Uterus (tissue), 4 donors: ENCODE measurements around the gene CIDEB. TPM values are rescaled to one million over a fixed set of nuclear protein-coding genes. Genes with fewer than 3 reads are reported as not detected.

Experiments
- DNase-seq, 2 donors: peaks; one replicate each; pipeline ENCODE4 v3.0.0-alpha.2; 2019 to 2020
- H3K27ac ChIP-seq, 2 donors: fragments of 200-600 bp; sonication (generic); 1 replicate in 1 of 2; 2 replicates in 1 of 2; pipeline ENCODE4 v1.5.1; 2016 to 2018
- H3K27me3 ChIP-seq, 2 donors: fragments of 200-600 bp; sonication (generic); one replicate each; pipeline ENCODE4 v1.5.1; 2018 to 2019; ENCODE audit warnings: control low read depth in 1 of 2
- H3K36me3 ChIP-seq, 2 donors: fragments of 200-600 bp; sonication (generic); one replicate each; pipeline ENCODE4 v1.5.1; 2019; ENCODE audit warnings: control low read depth in 1 of 2
- H3K4me1 ChIP-seq, 2 donors: fragments of 200-600 bp; sonication (generic); one replicate each; pipeline ENCODE4 v1.5.1; 2018 to 2019; ENCODE audit warnings: control low read depth in 1 of 2
- H3K4me3 ChIP-seq, 2 donors: fragments of 200-600 bp; sonication (generic); 1 replicate in 1 of 2; 2 replicates in 1 of 2; pipeline ENCODE4 v1.5.1; 2018 to 2019; ENCODE audit warnings: mild to moderate bottlenecking in 1 of 2
- H3K9me3 ChIP-seq, 2 donors: fragments of 200-600 bp; sonication (generic); one replicate each; pipeline ENCODE4 v1.5.1; 2019; ENCODE audit warnings: control low read depth in 1 of 2
- CTCF ChIP-seq, 4 experiments: fragments of 200-600 bp in 2 of 4; fragments of 450-650 bp in 2 of 4; sonication (generic) in 2 of 4; IDR thresholded peaks; one replicate each; pipeline ENCODE4 v1.5.1; 2016 to 2019; ENCODE audit warnings: antibody characterized with exemption in 4 of 4, mild to moderate bottlenecking in 2 of 4, moderate library complexity in 1 of 4
- POLR2A ChIP-seq, 2 donors: fragments of 450-650 bp; IDR thresholded peaks; one replicate each; pipeline ENCODE4 v1.6.1; 2016; ENCODE audit warnings: antibody characterized with exemption in 2 of 2, mild to moderate bottlenecking in 1 of 2, moderate library complexity in 1 of 2
- intact Hi-C: fragments of 100-400 bp; cut with DNase I; formaldehyde crosslinking; loops from one replicate; pipeline ENCODE4 v1.15.1; 2023; ENCODE audit warnings: low total_unique reads
- total RNA-seq, 4 donors: library from RNA; depleted of rRNA in 3 of 4; stranded (reverse); fragments of >200 nt in 3 of 4; gene quantifications; one replicate each; pipeline versions ENCODE4 v1.1.0 to v1.2.4, GENCODE V29; 2014 to 2023
- donor health status: DM: yes; HTN: yes; CAD: no.

Gene CIDEB
- total RNA-seq, 4 donors from 2014 or later, result 1.3 to 25.5 (median 14.1) TPM

- intact Hi-C loops, result no loop called here
- H3K9me3 ChIP-seq, result no peaks in the 10 kb centered on the region
- H3K4me3 ChIP-seq, result no peak overlapping the region
- no peaks in the 10 kb centered on the region for H3K36me3 ChIP-seq
- no peak for DNase-seq
- H3K27ac ChIP-seq, result no peak overlapping the region
- H3K27me3 ChIP-seq, result no peaks in the 10 kb centered on the region
- TF ChIP-seq POLR2A (IDR thresholded peaks at IDR 0.05) (no peak), CTCF (IDR thresholded peaks at IDR 0.05) (no peak)
- H3K4me1 ChIP-seq, result no peaks in the 10 kb centered on the region
Measured at GRCh38 chr14:24277606-24278321, 30.0 kb downstream of the CIDEB start.

GRCh38 chr14:24277071-24277470 lies 30.7 kb downstream of the CIDEB start:
- Histone ChIP-seq H3K9me3 (no peaks in the 10 kb centered on the region), H3K27me3 (no peaks in the 10 kb centered on the region), H3K4me3 (no peak overlapping the region), H3K36me3 (no peaks in the 10 kb centered on the region), H3K4me1 (no peaks in the 10 kb centered on the region), H3K27ac (no peak overlapping the region)
- TF ChIP-seq CTCF (IDR thresholded peaks at IDR 0.05) (no peak), POLR2A (IDR thresholded peaks at IDR 0.05) (no peak)
- intact Hi-C loops, result no loop called here
- no peak for DNase-seq

- Histone ChIP-seq H3K9me3 (no peaks in the 10 kb centered on the region), H3K36me3 (no peaks in the 10 kb centered on the region), H3K4me1 (no peaks in the 10 kb centered on the region), H3K4me3 (no peak overlapping the region), H3K27me3 (no peaks in the 10 kb centered on the region), H3K27ac (no peak overlapping the region)
- DNase-seq, result no peak
- no peak for TF ChIP-seq CTCF (IDR thresholded peaks at IDR 0.05)
- no peak for TF ChIP-seq POLR2A (IDR thresholded peaks at IDR 0.05)
- intact Hi-C loops, result no loop called here
Measured at GRCh38 chr14:24274101-24274543, 33.7 kb downstream of the CIDEB start.

GRCh38 chr14:24273422-24273998 lies 34.3 kb downstream of the CIDEB start:
- Histone ChIP-seq H3K36me3 (no peaks in the 10 kb centered on the region), H3K27ac (no peak overlapping the region)
- TF ChIP-seq POLR2A (IDR thresholded peaks at IDR 0.05), result no peak
- TF ChIP-seq CTCF (IDR thresholded peaks at IDR 0.05), result no peak

GRCh38 chr14:24272467-24272866 lies 35.3 kb downstream of the CIDEB start:
- Histone ChIP-seq H3K4me3 (no peak overlapping the region), H3K4me1 (no peaks in the 10 kb centered on the region), H3K27me3 (no peaks in the 10 kb centered on the region), H3K36me3 (no peaks in the 10 kb centered on the region), H3K9me3 (no peaks in the 10 kb centered on the region), H3K27ac (no peak overlapping the region)
- TF ChIP-seq CTCF (IDR thresholded peaks at IDR 0.05) (no peak), POLR2A (IDR thresholded peaks at IDR 0.05) (no peak)
- intact Hi-C loops, result no loop called here
- no peak for DNase-seq

More at GRCh38 chr14:24273422-24273998, 34.3 kb downstream of the CIDEB start:
- Histone ChIP-seq H3K9me3 (no peaks in the 10 kb centered on the region), H3K27me3 (no peaks in the 10 kb centered on the region), H3K4me1 (no peaks in the 10 kb centered on the region), H3K4me3 (no peak overlapping the region)
- DNase-seq, result no peak
- intact Hi-C loops, result no loop called here
